LNCaP clone FGC (cell line): Measurements from ENCODE around the gene MCCC1.
"Not testable (repeated sequence)": the region's sequence is repeated elsewhere in the genome, so short reads cannot be mapped to it uniquely, and the experiment has no call there.

Source experiments
- DNase-seq: peaks from one replicate; pipeline ENCODE4 v3.0.0-alpha.2; 2011; ENCODE audit warnings: low read depth
- H3K4me3 ChIP-seq: 2 replicates; pipeline ENCODE4 v1.5.1; 2011; ENCODE audit warnings: mild to moderate bottlenecking, low read depth, low read length, control low read depth
- TF ChIP-seq, protein P1 (sequence below): IDR thresholded peaks from 2 replicates; pipeline ENCODE4 v1.5.1; 2012; ENCODE audit warnings: mild to moderate bottlenecking; ENCODE audit not compliant: control insufficient read depth, insufficient read depth; ENCODE audit errors: extremely low read depth

MCCC1 gene

DNA sequence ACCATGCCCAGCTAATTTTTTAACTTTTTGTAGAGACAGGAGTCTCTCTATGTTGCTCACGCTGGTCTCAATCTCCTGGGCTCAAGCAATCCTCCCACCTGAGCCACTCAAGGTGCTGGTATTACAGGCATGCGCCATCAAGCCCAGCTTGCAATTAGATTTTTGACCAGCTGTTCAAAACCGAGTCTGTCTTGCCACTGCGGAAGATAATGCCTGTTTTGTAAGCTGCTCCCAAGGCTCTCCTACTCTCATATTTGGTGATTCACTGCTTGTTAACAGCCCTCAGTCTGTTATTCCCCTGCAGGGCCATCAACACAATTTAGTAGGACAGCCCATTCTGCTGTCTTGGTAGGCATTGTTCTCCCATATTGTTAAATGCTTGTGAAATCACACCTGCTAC, 17.8 kb upstream of the MCCC1 start:
- no peak for DNase-seq
- TF ChIP-seq, protein P1, sequence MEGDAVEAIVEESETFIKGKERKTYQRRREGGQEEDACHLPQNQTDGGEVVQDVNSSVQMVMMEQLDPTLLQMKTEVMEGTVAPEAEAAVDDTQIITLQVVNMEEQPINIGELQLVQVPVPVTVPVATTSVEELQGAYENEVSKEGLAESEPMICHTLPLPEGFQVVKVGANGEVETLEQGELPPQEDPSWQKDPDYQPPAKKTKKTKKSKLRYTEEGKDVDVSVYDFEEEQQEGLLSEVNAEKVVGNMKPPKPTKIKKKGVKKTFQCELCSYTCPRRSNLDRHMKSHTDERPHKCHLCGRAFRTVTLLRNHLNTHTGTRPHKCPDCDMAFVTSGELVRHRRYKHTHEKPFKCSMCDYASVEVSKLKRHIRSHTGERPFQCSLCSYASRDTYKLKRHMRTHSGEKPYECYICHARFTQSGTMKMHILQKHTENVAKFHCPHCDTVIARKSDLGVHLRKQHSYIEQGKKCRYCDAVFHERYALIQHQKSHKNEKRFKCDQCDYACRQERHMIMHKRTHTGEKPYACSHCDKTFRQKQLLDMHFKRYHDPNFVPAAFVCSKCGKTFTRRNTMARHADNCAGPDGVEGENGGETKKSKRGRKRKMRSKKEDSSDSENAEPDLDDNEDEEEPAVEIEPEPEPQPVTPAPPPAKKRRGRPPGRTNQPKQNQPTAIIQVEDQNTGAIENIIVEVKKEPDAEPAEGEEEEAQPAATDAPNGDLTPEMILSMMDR: no peak

DNA sequence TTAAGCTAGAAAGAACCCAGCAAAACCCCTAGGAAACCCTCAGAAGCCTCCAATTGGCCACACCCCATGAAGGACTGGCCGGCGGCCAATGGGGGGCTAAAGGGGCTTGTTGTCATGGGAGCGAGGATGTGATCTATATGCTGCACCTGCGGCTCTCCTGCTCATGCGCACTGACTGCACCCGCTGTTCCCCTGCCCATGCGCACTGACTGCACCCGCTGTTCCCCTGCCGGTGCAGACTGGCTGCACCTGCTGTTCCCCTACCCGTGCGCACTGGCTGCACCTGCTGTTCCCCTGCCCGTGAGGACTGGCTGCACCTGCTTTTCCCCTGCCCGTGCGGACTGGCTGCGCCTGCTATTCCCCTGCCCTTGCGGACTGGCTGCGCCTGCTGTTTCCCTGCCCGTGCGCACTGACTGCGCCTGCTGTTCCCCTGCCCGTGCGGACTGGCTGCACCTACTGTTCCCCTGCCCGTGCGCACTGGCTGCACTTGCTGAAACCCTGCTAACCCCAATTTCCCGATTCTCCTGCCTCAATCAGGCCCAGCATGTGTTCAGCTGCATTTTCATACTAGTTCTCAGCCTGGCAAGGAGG, 16.8 kb upstream of the MCCC1 start:
- TF ChIP-seq, protein P1: no peak
- peak overlapping the region; percentile 43 for H3K4me3 ChIP-seq
- DNase-seq: peak; percentile 74

More for the DNA sequence above, 17.8 kb upstream of the MCCC1 start:
- no peak overlapping the region for H3K4me3 ChIP-seq

DNA sequence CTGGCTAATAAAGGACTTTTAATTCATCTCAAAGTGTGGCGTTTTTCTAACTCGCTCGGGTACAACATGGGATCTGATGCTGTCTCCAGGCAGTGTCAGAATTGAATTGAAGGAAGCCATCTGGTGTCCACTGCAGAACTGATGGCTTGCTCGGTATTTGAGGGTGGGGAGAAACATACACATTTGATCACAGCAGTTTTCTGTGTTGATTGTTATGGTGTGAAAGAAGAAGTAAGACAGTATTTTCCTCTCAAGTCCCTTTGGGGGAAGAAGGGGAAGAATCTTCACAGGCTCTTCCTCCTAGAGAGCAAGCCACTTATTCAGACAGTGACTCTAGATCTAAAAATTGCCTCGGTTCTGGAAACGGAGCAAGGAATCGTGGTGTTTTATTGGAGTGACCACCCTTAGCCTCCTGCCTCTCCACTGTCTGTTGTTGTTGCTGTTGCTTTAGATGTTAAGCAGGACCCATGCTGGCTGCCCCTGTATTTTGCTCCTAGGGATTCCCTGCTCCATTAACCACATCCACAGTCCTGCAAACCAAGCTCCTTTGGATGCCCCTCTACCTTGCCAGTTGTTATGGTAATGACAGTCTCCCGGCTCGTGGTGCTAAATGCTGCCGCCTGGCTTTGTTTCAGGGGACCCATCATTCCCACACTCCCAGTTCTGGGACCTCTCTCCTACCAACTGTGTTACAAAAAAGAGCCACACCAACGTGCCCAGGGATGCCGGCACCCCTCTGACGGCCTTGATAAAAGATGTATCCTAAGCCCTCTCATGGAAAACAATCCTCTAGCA, 15.3 kb upstream of the MCCC1 start:
- no peak for DNase-seq
- no peak overlapping the region for H3K4me3 ChIP-seq
- TF ChIP-seq, protein P1: no peak

DNA sequence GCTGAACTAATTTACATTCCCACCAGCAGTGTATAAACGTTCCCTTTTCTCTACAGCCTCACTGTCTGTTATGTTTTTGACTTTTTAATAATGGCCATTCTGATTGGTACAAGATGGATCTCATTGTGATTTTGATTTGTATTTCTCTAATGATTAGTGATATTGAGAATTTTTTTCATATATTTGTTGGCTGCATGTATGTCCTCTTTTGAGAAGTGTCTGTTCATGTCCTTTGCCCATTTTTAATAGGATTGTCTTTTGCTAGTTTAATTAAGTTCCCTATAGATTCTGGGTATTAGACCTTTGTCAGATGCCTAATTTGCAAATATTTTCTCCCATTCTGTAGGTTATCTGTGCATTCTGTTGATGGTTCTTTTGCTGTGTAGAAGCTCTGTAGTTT, 10.6 kb upstream of the MCCC1 start:
- not testable (repeated sequence) for DNase-seq, H3K4me3 ChIP-seq

DNA sequence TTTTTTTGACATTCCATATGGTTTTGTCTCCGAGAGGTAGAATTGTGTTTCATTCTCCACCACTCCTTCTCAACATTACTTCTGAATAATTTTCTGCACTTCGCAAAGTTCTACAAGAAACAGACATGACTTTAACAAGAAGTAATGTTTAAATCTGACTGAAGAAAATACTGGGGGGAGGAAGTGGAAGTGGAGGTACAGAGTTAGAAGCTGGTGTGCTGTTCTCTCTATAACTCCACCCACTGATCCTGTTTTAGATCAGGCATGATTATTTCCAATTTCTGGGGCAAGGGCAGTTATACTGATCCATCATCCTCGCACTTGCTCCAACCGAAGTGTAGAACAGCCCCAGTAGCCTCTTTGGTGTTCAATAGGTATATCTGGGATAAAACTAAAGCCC, 9.2 kb upstream of the MCCC1 start:
- H3K4me3 ChIP-seq: no peak overlapping the region
- TF ChIP-seq, protein P1: no peak

DNA sequence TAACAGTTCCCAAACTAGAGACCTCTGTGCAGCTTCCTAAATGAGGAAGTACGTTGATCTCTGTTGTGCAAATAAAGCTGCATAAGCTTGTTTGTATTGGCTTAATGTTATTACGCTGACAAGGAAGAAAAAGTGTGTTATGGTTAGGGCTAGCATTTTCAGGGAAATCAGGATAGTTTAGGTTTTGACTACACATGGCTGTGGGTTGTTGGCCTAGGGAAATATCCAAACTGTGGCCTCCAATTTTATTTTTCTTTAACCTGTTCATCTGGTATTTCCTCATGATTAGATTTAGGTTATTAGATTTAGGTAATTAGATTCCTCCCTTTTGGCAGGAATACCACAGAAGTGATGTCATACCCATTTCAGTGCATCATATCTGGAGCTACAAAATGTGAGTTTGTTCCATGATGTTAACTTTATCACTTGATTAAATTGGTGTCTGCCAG, 8.7 kb upstream of the MCCC1 start:
- TF ChIP-seq, protein P1: no peak
- no peak overlapping the region for H3K4me3 ChIP-seq
- peak; percentile 75 for DNase-seq

More for the DNA sequence above, 9.2 kb upstream of the MCCC1 start:
- DNase-seq: no peak

DNA sequence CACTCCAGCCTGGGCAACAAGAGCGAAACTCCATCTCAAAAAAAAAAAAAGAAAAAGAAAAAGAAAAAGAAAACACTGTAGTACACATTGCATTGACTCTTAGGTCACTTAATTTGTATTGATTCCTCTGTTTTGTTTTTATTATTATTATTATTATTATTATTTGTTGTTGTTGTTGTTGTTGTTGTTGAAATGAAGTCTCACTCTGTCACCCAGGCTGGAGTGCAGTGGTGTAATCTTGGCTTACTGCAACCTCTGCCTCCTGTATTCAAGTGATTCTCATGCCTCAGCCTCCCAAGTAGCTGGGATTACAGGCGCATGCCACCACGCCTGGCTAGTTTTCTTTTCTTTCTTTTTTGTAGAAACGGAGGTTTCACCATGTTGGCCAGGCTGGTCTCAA, 8.1 kb upstream of the MCCC1 start:
- not testable (repeated sequence) for H3K4me3 ChIP-seq, DNase-seq

DNA sequence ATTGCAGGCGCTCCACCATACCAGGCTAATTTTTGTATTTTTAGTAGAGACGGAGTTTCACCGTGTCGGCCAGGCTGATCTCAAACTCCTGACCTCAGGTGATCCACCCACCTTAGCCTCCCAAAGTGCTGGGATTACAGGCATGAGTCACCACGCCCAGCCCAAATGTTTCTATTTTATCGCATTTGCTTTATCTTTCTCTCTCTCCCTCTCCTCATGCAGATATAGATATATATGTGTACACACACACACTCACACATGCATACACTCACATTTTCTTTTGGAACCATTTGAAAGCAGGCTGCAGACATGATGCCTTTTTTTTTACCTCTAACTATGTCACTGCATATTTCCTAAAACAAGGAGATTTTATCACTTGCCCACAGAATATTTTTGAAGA, 7.3 kb upstream of the MCCC1 start:
- TF ChIP-seq, protein P1: no peak
- no peak for DNase-seq
- no peak overlapping the region for H3K4me3 ChIP-seq

DNA sequence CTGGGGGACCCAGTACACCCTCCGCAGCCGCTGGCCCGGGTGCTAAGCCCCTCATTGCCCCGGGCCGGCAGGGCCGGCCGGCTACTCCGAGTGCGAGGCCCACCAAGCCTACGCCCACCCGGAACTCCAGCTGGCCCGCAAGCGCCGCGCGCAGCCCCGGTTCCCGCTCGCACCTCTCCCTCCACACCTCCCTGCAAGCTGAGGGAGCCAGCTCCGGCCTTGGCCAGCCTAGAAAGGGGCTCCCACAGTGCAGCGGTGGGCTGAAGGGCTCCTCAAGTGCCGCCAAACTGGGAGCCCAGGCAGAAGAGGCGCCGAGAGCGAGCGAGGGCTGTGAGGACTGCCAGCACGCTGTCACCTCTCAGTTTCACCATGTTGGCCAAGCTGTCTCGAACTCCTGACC, 4.7 kb upstream of the MCCC1 start:
- H3K4me3 ChIP-seq, DNase-seq: not testable (repeated sequence)

DNA sequence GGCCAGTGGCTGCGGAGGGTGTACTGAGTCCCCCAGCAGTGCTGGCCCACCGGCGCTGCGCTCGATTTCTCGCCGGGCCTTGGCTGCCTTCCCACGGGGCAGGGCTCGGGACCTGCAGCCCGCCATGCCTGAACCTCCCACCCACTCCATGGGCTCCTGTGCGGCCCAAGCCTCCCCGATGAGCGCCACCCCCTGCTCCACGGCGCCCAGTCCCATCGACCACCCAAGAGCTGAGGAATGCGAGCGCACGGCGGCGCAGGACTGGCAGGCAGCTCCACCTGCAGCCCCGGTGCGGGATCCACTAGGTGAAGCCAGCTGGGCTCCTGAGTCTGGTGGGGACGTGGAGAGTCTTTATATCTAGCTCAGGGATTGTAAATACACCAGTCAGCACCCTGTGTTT, 1.7 kb upstream of the MCCC1 start:
- DNase-seq, H3K4me3 ChIP-seq: not testable (repeated sequence)
